ENCODE results near the gene NXN.
"Not testable (repeated sequence)": the region's sequence is repeated elsewhere in the genome, so short reads cannot be mapped to it uniquely, and the experiment has no call there.

GRCh38 chr17:874590-874989, 105.0 kb downstream of the NXN start:
- not testable (repeated sequence) for TF ChIP-seq CTCF, POLR2A (IDR thresholded peaks at IDR 0.05)
